Osteoblast (primary cell): ENCODE measurements around the gene FXYD2. TPM values are rescaled to one million over a fixed set of nuclear protein-coding genes. Genes with fewer than 3 reads are reported as not detected.
A peak's percentile ranks its signal among the peaks of the same experiment; 100 is the strongest.

ENCODE experiments used
- DNase-seq: peaks from one replicate; pipeline ENCODE4 v3.0.0; 2011; ENCODE audit warnings: low spot score, mixed read lengths; ENCODE audit not compliant: insufficient read length; ENCODE audit errors: missing footprints
- H2AFZ ChIP-seq: 2 replicates; pipeline ENCODE4 v1.6.0; 2011; ENCODE audit warnings: mild to moderate bottlenecking, low read length
- H3K27ac ChIP-seq: 2 replicates; pipeline ENCODE4 v1.5.1; 2011; ENCODE audit warnings: mild to moderate bottlenecking, low read depth, low read length, moderate library complexity
- H3K27me3 ChIP-seq: 2 replicates; pipeline ENCODE4 v1.6.0; 2012; ENCODE audit warnings: mild to moderate bottlenecking, control low read depth, inconsistent platforms, low read length, moderate library complexity; ENCODE audit not compliant: insufficient read depth
- H3K36me3 ChIP-seq: 2 replicates; pipeline ENCODE4 v1.5.1; 2011; ENCODE audit warnings: mild to moderate bottlenecking, low read length, control low read depth, moderate library complexity; ENCODE audit not compliant: insufficient read depth
- H3K4me1 ChIP-seq: 2 replicates; pipeline ENCODE4 v1.5.1; 2011; ENCODE audit warnings: mild to moderate bottlenecking, low read length, control low read depth, moderate library complexity; ENCODE audit not compliant: insufficient read depth
- H3K4me2 ChIP-seq: 2 replicates; pipeline ENCODE4 v1.6.0; 2011; ENCODE audit warnings: mild to moderate bottlenecking, low read length; ENCODE audit not compliant: insufficient read depth
- H3K4me3 ChIP-seq: fragments of 200-600 bp; sonication (generic); 3 replicates; pipeline ENCODE4 v1.5.1; 2012; ENCODE audit warnings: mild to moderate bottlenecking, low read length, inconsistent platforms; ENCODE audit not compliant: insufficient read depth
- H3K79me2 ChIP-seq: 2 replicates; pipeline ENCODE4 v1.6.0; 2012; ENCODE audit warnings: mild to moderate bottlenecking, low read length, control low read depth, inconsistent platforms; ENCODE audit not compliant: insufficient read depth
- H3K9me3 ChIP-seq: 2 replicates; pipeline ENCODE4 v1.5.1; 2011; ENCODE audit warnings: low read depth, low read length, control low read depth
- H4K20me1 ChIP-seq: 2 replicates; pipeline ENCODE4 v1.6.0; 2012; ENCODE audit warnings: mild to moderate bottlenecking, low read length, control low read depth; ENCODE audit not compliant: insufficient read depth
- CTCF ChIP-seq: IDR thresholded peaks from 2 replicates; pipeline ENCODE4 v1.5.1; 2011; ENCODE audit warnings: mild to moderate bottlenecking, low read depth, low read length, moderate library complexity; ENCODE audit errors: extremely low read depth
- total RNA-seq: library from RNA; depleted of rRNA; stranded (reverse); fragments of >200 nt; gene quantifications from 2 replicates; pipeline ENCODE4 v1.2.3, GENCODE V29; 2012

Gene FXYD2
- total RNA-seq, 1 donor: not detected

- H3K4me3 ChIP-seq: no peak overlapping the region
- H3K79me2 ChIP-seq: no peaks in the 10 kb centered on the region
- H4K20me1 ChIP-seq: no peaks in the 10 kb centered on the region
- no peak overlapping the region for H3K27ac ChIP-seq
- H3K27me3 ChIP-seq: peaks cover 14% of the 10 kb centered on the region
- H3K4me1 ChIP-seq: no peaks in the 10 kb centered on the region
- peak; percentile 47 for TF ChIP-seq CTCF
- no peak overlapping the region for H2AFZ ChIP-seq
- H3K4me2 ChIP-seq: no peak overlapping the region
- no peaks in the 10 kb centered on the region for H3K9me3 ChIP-seq
- no peaks in the 10 kb centered on the region for H3K36me3 ChIP-seq
- DNase-seq: peak; percentile 85
These were observed 2.2 kb downstream of the FXYD2 start for GRCh38 chr11:117822074-117823033.

GRCh38 chr11:117821431-117821830 is 3.1 kb downstream of the FXYD2 start:
- H3K27me3 ChIP-seq: peaks cover 14% of the 10 kb centered on the region
- no peak for TF ChIP-seq CTCF
- peak; percentile 13 for DNase-seq
- H3K9me3 ChIP-seq: no peaks in the 10 kb centered on the region
- no peaks in the 10 kb centered on the region for H3K36me3 ChIP-seq
- H3K4me3 ChIP-seq: no peak overlapping the region
- no peaks in the 10 kb centered on the region for H3K79me2 ChIP-seq
- no peak overlapping the region for H2AFZ ChIP-seq
- H4K20me1 ChIP-seq: no peaks in the 10 kb centered on the region
- no peaks in the 10 kb centered on the region for H3K4me1 ChIP-seq
- no peak overlapping the region for H3K27ac ChIP-seq
- H3K4me2 ChIP-seq: no peak overlapping the region

GRCh38 chr11:117820516-117820915 is 4.0 kb downstream of the FXYD2 start:
- Histone ChIP-seq H3K4me2 (no peak overlapping the region), H3K4me1 (no peaks in the 10 kb centered on the region), H3K4me3 (no peak overlapping the region), H2AFZ (no peak overlapping the region), H3K36me3 (no peaks in the 10 kb centered on the region), H3K79me2 (no peaks in the 10 kb centered on the region), H4K20me1 (no peaks in the 10 kb centered on the region), H3K27ac (no peak overlapping the region), H3K27me3 (peaks cover 8% of the 10 kb centered on the region), H3K9me3 (no peaks in the 10 kb centered on the region)
- peak; percentile 63 for DNase-seq
- no peak for TF ChIP-seq CTCF

GRCh38 chr11:117820071-117820470 is 4.5 kb downstream of the FXYD2 start:
- H3K79me2 ChIP-seq: no peaks in the 10 kb centered on the region
- H2AFZ ChIP-seq: no peak overlapping the region
- H3K4me3 ChIP-seq: no peak overlapping the region
- peaks cover 7% of the 10 kb centered on the region for H3K27me3 ChIP-seq
- no peaks in the 10 kb centered on the region for H3K36me3 ChIP-seq
- H3K27ac ChIP-seq: no peak overlapping the region
- no peak for TF ChIP-seq CTCF
- no peak overlapping the region for H3K4me2 ChIP-seq
- H3K4me1 ChIP-seq: no peaks in the 10 kb centered on the region
- no peaks in the 10 kb centered on the region for H3K9me3 ChIP-seq
- peak; percentile 55 for DNase-seq
- no peaks in the 10 kb centered on the region for H4K20me1 ChIP-seq
